ENCODE measurements around the gene CFAP45.

DNA sequence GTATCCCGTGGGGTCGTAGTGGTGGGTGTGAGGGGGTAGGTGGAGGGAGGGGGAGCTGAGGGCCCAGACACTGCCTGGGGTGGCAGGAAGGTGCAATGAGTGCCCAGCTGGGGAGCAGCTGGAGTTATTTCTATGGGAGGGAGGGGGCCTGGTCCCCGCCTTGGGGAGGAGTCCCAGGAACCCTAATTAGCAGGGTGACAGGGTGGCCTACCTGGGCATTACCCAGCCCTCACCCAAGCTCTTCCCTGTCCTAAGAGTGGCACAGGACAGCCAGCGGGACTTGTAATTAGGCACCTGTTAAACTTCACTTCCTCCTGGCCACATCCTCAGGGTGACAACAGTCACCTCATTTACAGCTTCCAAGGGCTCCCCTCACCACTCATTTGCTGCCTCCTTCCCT lies 37.4 kb downstream of the CFAP45 start, which contains the start of gene VSIG8:
- TF ChIP-seq, protein P1, sequence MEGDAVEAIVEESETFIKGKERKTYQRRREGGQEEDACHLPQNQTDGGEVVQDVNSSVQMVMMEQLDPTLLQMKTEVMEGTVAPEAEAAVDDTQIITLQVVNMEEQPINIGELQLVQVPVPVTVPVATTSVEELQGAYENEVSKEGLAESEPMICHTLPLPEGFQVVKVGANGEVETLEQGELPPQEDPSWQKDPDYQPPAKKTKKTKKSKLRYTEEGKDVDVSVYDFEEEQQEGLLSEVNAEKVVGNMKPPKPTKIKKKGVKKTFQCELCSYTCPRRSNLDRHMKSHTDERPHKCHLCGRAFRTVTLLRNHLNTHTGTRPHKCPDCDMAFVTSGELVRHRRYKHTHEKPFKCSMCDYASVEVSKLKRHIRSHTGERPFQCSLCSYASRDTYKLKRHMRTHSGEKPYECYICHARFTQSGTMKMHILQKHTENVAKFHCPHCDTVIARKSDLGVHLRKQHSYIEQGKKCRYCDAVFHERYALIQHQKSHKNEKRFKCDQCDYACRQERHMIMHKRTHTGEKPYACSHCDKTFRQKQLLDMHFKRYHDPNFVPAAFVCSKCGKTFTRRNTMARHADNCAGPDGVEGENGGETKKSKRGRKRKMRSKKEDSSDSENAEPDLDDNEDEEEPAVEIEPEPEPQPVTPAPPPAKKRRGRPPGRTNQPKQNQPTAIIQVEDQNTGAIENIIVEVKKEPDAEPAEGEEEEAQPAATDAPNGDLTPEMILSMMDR (IDR thresholded peaks at IDR 0.05): no peak
- no peak for TF ChIP-seq POLR2A (IDR thresholded peaks at IDR 0.05)
